GM12878 (cell line): ENCODE data around the gene SSU72. TPM values are rescaled to one million over a fixed set of nuclear protein-coding genes. Genes with fewer than 3 reads are reported as not detected.

Experiments
- ATAC-seq: fragments of 200-7000 bp; cut with Tn5 transposase; 3 replicates; pipeline ENCODE4 v1.9.1; 2020; ENCODE audit warnings: mild to moderate bottlenecking, moderate library complexity
- BruUV-seq: library from RNA; stranded (reverse); fragments of 400-500 nt; replicated peaks from 2 replicates; lab custom pipeline; 2021; lab: Mats Ljungman, UMichigan
- CTCF ChIA-PET: fragments of 300-600 bp; sonication (Branson Sonifier 250); formaldehyde crosslinking; extraction: SDS; loops from one replicate; lab custom pipeline; 2021; ENCODE audit warnings: inconsistent platforms; lab: Yijun Ruan, JAX
- POLR2A ChIA-PET: fragments of 350-600 bp; formaldehyde crosslinking; extraction: SDS; loops from one replicate; lab custom pipeline; 2021; ENCODE audit warnings: inconsistent platforms; lab: Charles Lee
- RAD21 ChIA-PET: fragments of 300-600 bp; sonication (Branson Sonifier 250); formaldehyde crosslinking; loops from one replicate; lab custom pipeline; 2023; ENCODE audit warnings: antibody characterized with exemption; ENCODE audit not compliant: unreplicated experiment; lab: Charles Lee
- SMC1A ChIA-PET: fragments of 300-600 bp; sonication (Branson Sonifier 250); formaldehyde crosslinking; loops from one replicate; lab custom pipeline; 2023; ENCODE audit not compliant: unreplicated experiment, uncharacterized antibody; lab: Charles Lee
- DNase-seq: peaks from one replicate; pipeline ENCODE4 v3.0.0-alpha.2; 2011; ENCODE audit warnings: low read depth, low spot score
- FAIRE-seq: peaks from 3 replicates; lab custom pipeline; 2011; peaks lifted over from hg19 to GRCh38; lab: Jason Lieb, UNC
- H2AFZ ChIP-seq: 2 replicates; pipeline ENCODE4 v1.6.0; 2011; ENCODE audit warnings: low read depth, low read length, control low read depth; ENCODE audit not compliant: control insufficient read depth
- H3K27ac ChIP-seq: 2 replicates; pipeline ENCODE4 v1.5.1; 2011; ENCODE audit warnings: control low read depth; ENCODE audit not compliant: control insufficient read depth, insufficient read depth
- H3K27me3 ChIP-seq, 2 experiments: replicated peaks in 1 of 2; 2 replicates each; pipeline versions ENCODE4 v1.6.0 to v1.6.1; 2011; ENCODE audit warnings: low read length in 1 of 2; ENCODE audit not compliant: control insufficient read depth in 2 of 2, insufficient read depth in 2 of 2
- H3K36me3 ChIP-seq, 2 experiments: 2 replicates each; pipeline ENCODE4 v1.5.1; 2011; ENCODE audit warnings: low read length in 1 of 2; ENCODE audit not compliant: control insufficient read depth in 2 of 2, insufficient read depth in 2 of 2
- H3K4me1 ChIP-seq: 2 replicates; pipeline ENCODE4 v1.6.1; 2011; ENCODE audit warnings: mild to moderate bottlenecking, low read length, moderate library complexity, mixed read lengths; ENCODE audit not compliant: control insufficient read depth, insufficient read depth
- H3K4me2 ChIP-seq: 2 replicates; pipeline ENCODE4 v1.6.0; 2011; ENCODE audit warnings: control low read depth; ENCODE audit not compliant: control insufficient read depth, insufficient read depth
- H3K4me3 ChIP-seq: fragments of 200-600 bp; sonication (generic); 2 replicates; pipeline ENCODE4 v1.5.1; 2016
- H3K79me2 ChIP-seq: 2 replicates; pipeline ENCODE4 v1.6.0; 2011; ENCODE audit warnings: low read length; ENCODE audit not compliant: control insufficient read depth, insufficient read depth
- H3K9ac ChIP-seq: 2 replicates; pipeline ENCODE4 v1.8.0; 2011; ENCODE audit warnings: low read length, control low read depth, mixed read lengths; ENCODE audit not compliant: control insufficient read depth, insufficient read depth
- H3K9me3 ChIP-seq: replicated peaks from 3 replicates; pipeline ENCODE4 v1.5.1; 2011; ENCODE audit warnings: mild to moderate bottlenecking, low read length; ENCODE audit not compliant: control insufficient read depth, insufficient read depth
- H4K20me1 ChIP-seq: 2 replicates; pipeline ENCODE4 v1.6.0; 2011; ENCODE audit not compliant: control insufficient read depth, insufficient read depth
- ATF7 ChIP-seq: fragments of 450-650 bp; IDR thresholded peaks from 2 replicates; pipeline ENCODE4 v1.6.1; 2016; ENCODE audit warnings: low read depth, mild to moderate bottlenecking
- BACH1 ChIP-seq: fragments of 450-650 bp; IDR thresholded peaks from 2 replicates; pipeline ENCODE4 v1.6.1; 2017; ENCODE audit warnings: mild to moderate bottlenecking, borderline replicate concordance
- BCLAF1 ChIP-seq: fragments of 450-650 bp; IDR thresholded peaks from 2 replicates; pipeline ENCODE4 v1.6.1; 2017; ENCODE audit warnings: antibody characterized with exemption, mild to moderate bottlenecking, moderate library complexity
- CHD1 ChIP-seq: IDR thresholded peaks from 2 replicates; pipeline ENCODE4 v1.6.1; 2012; ENCODE audit warnings: low read depth, low read length, improper control_type of control experiment
- CREB1 ChIP-seq: IDR thresholded peaks from 2 replicates; pipeline ENCODE4 v1.6.1; 2012; ENCODE audit warnings: low read depth, mild to moderate bottlenecking, inconsistent platforms
- ESRRA ChIP-seq: IDR thresholded peaks from 2 replicates; pipeline ENCODE4 v1.6.1; 2012; ENCODE audit warnings: mild to moderate bottlenecking, low read length, improper control_type of control experiment
- HCFC1 ChIP-seq: fragments of 150-350 bp; IDR thresholded peaks from 2 replicates; pipeline ENCODE4 v1.6.1; 2014; ENCODE audit warnings: low read length
- IKZF1 ChIP-seq: fragments of 450-650 bp; conservative IDR thresholded peaks from 2 replicates; pipeline ENCODE4 v1.6.1; 2017; ENCODE audit warnings: antibody characterized with exemption, mild to moderate bottlenecking
- KLF5 ChIP-seq: fragments of 450-650 bp; IDR thresholded peaks from 2 replicates; pipeline ENCODE4 v1.6.1; 2014; ENCODE audit warnings: mild to moderate bottlenecking; ENCODE audit not compliant: partially characterized antibody
- NFIC ChIP-seq: IDR thresholded peaks from 2 replicates; pipeline ENCODE4 v1.6.1; 2012; ENCODE audit warnings: low read depth, mild to moderate bottlenecking, inconsistent platforms, low read length, moderate library complexity
- SUZ12 ChIP-seq: fragments of 200-600 bp; sonication (generic); IDR thresholded peaks from one replicate; pipeline ENCODE4 v1.6.1; 2018; ENCODE audit warnings: antibody characterized with exemption, mild to moderate bottlenecking; ENCODE audit not compliant: unreplicated experiment
- TAF1 ChIP-seq: IDR thresholded peaks from 2 replicates; pipeline ENCODE4 v1.6.1; 2011; ENCODE audit warnings: mild to moderate bottlenecking, low read depth, low read length, borderline replicate concordance
- ZNF622 ChIP-seq: fragments of 450-650 bp; IDR thresholded peaks from 2 replicates; pipeline ENCODE4 v1.6.1; 2017; ENCODE audit warnings: mild to moderate bottlenecking, inconsistent platforms
- WGBS: methylation state at CpG from one replicate; pipeline ENCODE4 v1.1.6; 2016; ENCODE audit warnings: low lambda C conversion rate; ENCODE audit not compliant: insufficient replicate concordance, insufficient coverage; ENCODE audit errors: missing lambda C conversion rate; 5-methylcytosine and 5-hydroxymethylcytosine counted together
- in situ Hi-C: fragments of 300-500 bp; cut with MboI; formaldehyde crosslinking; loops from 9 replicates; pipeline ENCODE4 v1.14.3; 2018; ENCODE audit warnings: mixed read lengths
- intact Hi-C: fragments of 100-400 bp; cut with micrococcal nuclease; formaldehyde crosslinking; loops from one replicate; pipeline ENCODE4 v1.14.2; 2022; ENCODE audit not compliant: unreplicated experiment
- polyA plus RNA-seq, 11 experiments: library from polyadenylated mRNA; depleted of rRNA in 4 of 11; unstranded in 6 of 11; stranded (reverse) in 5 of 11; fragments of >200 nt; fragmentation: Nextera tagmentation in 4 of 11; fragmentation: Illumina TruSeq in 1 of 11; extraction: Ambion mirVana in 4 of 11; extraction: Trizol in 1 of 11; gene quantifications; 1 replicate in 1 of 11; 2 replicates in 10 of 11; pipeline versions ENCODE4 v1.2.1 to v1.2.3, GENCODE V29; 2011 to 2016; ENCODE audit warnings: inconsistent platforms in 2 of 11, missing spikeins in 2 of 11, low read depth in 1 of 11
- total RNA-seq, 4 experiments: library from RNA; depleted of rRNA in 3 of 4; stranded (reverse); fragments of >200 nt in 3 of 4; fragmentation: Illumina TruSeq in 1 of 4; extraction: Trizol in 1 of 4; gene quantifications; 2 replicates each; pipeline versions ENCODE4 v1.2.1 to v1.2.3, GENCODE V29; 2013 to 2021

The SSU72 gene
- total and polyA plus RNA-seq, 10 of the 15 experiments (the other 5 are each of a cell fraction or from before 2014, with no cell fraction given), result 28.6 to 172 (median 67.7) TPM

GRCh38 chr1:1536938-1537546 lies 37.6 kb downstream of the SSU72 start:
- Histone ChIP-seq H3K36me3 (no peaks in the 10 kb centered on the region; a peak in 2 of 4 replicates), H3K27me3 (no peaks in the 10 kb centered on the region), H3K4me3 (no peak overlapping the region), H3K27ac (no peak overlapping the region), H3K4me1 (no peaks in the 10 kb centered on the region), H4K20me1 (no peaks in the 10 kb centered on the region), H2AFZ (no peak overlapping the region), H3K9ac (no peak overlapping the region), H3K4me2 (no peak overlapping the region), H3K9me3 (no peaks in the 10 kb centered on the region), H3K79me2 (no peaks in the 10 kb centered on the region)
- WGBS, result 55% methylated on average over 15 of the region's 15 CpGs
- FAIRE-seq (no peak), ATAC-seq (no peak), DNase-seq (no peak)
- no TSS peak for BruUV-seq
- intact Hi-C loops, result no loop called here
- CTCF ChIA-PET, result no interaction called here
- SMC1A ChIA-PET, result no interaction called here
- no peak for TF ChIP-seq ZNF622
- POLR2A ChIA-PET, result no interaction called here
- in situ Hi-C loops, result no loop called here
- RAD21 ChIA-PET, result no interaction called here

- DNase-seq, result no peak
- Histone ChIP-seq H3K9me3 (no peaks in the 10 kb centered on the region), H3K4me2 (no peak overlapping the region), H3K9ac (no peak overlapping the region), H3K79me2 (no peaks in the 10 kb centered on the region), H3K4me3 (no peak overlapping the region), H3K27me3 (no peaks in the 10 kb centered on the region), H4K20me1 (no peaks in the 10 kb centered on the region), H3K36me3 (no peaks in the 10 kb centered on the region; a peak in 2 of 4 replicates), H3K27ac (no peak overlapping the region), H3K4me1 (no peaks in the 10 kb centered on the region), H2AFZ (no peak overlapping the region)
- in situ Hi-C loops (no loop called here), intact Hi-C loops (no loop called here)
- no peak for ATAC-seq
- FAIRE-seq, result no peak
- SMC1A ChIA-PET, result no interaction called here
- 65% methylated on average over 31 of the region's 48 CpGs for WGBS
- CTCF ChIA-PET, result no interaction called here
- POLR2A ChIA-PET, result interaction anchor here (0.5 kb wide), 1 partner anchor 10 kb away, joined by 4 read pairs; no protein-coding TSS in a partner anchor
- BruUV-seq, result no TSS peak
- RAD21 ChIA-PET, result no interaction called here
- TF ChIP-seq CREB1 (no peak), ZNF622 (no peak), CHD1 (no peak), BACH1 (no peak), IKZF1 (no peak), SUZ12 (no peak), ESRRA (no peak), KLF5 (no peak), BCLAF1 (no peak), HCFC1 (no peak), NFIC (no peak), TAF1 (no peak), ATF7 (no peak)
These were observed 38.4 kb downstream of the SSU72 start for GRCh38 chr1:1536019-1536937.
